Left ventricle myocardium inferior (tissue), 1 donor: ENCODE results near the gene NDUFS7. TPM values are rescaled to one million over a fixed set of nuclear protein-coding genes. Genes with fewer than 3 reads are reported as not detected.
A peak's percentile ranks its signal among the peaks of the same experiment; 100 is the strongest.

Experiments used
- DNase-seq: peaks from one replicate; pipeline ENCODE4 v3.0.0-alpha.2; 2020
- H3K27ac ChIP-seq: fragments of 200-600 bp; replicated peaks from 2 replicates; pipeline ENCODE4 v1.8.0; 2021
- H3K27me3 ChIP-seq: fragments of 200-600 bp; 2 replicates; pipeline ENCODE4 v1.8.0; 2021; ENCODE audit warnings: low read depth
- H3K36me3 ChIP-seq: fragments of 200-600 bp; 2 replicates; pipeline ENCODE4 v1.8.0; 2021
- H3K4me1 ChIP-seq: fragments of 200-600 bp; 2 replicates; pipeline ENCODE4 v1.8.0; 2021
- H3K4me3 ChIP-seq: fragments of 200-600 bp; 2 replicates; pipeline ENCODE4 v1.8.0; 2021; ENCODE audit warnings: mild to moderate bottlenecking, moderate library complexity
- H3K9me3 ChIP-seq: fragments of 200-600 bp; replicated peaks from 2 replicates; pipeline ENCODE4 v1.8.0; 2021
- CTCF ChIP-seq: fragments of 200-600 bp; IDR thresholded peaks from 2 replicates; pipeline ENCODE4 v1.8.0; 2021; ENCODE audit warnings: antibody characterized with exemption, mild to moderate bottlenecking, borderline replicate concordance
- intact Hi-C: fragments of 100-400 bp; cut with micrococcal nuclease; formaldehyde crosslinking; loops from one replicate; pipeline ENCODE4 v1.11.0; 2022
- total RNA-seq: library from RNA; stranded (reverse); fragmentation: NEBNext Ultra II Directional; extraction: Animal tissue kit (Norgen Biotek cat#: 25700); gene quantifications from one replicate; pipeline ENCODE4 v1.2.1, GENCODE V29; 2021
- donor health status: DM: no; HTN: yes; CAD: no; lungs with severe emphysema.

Gene NDUFS7
- total RNA-seq, 1 donor from 2014 or later = 380 TPM

GRCh38 chr19:1421218-1421957, 37.7 kb downstream of the NDUFS7 start:
- H3K27ac ChIP-seq = no peak overlapping the region
- H3K36me3 ChIP-seq = peaks cover 66% of the 10 kb centered on the region
- H3K4me1 ChIP-seq = peaks cover 41% of the 10 kb centered on the region
- DNase-seq = no peak
- intact Hi-C loops = no loop called here
- H3K4me3 ChIP-seq = no peak overlapping the region
- H3K27me3 ChIP-seq = no peaks in the 10 kb centered on the region
- no peaks in the 10 kb centered on the region for H3K9me3 ChIP-seq
- no peak for TF ChIP-seq CTCF

DNA sequence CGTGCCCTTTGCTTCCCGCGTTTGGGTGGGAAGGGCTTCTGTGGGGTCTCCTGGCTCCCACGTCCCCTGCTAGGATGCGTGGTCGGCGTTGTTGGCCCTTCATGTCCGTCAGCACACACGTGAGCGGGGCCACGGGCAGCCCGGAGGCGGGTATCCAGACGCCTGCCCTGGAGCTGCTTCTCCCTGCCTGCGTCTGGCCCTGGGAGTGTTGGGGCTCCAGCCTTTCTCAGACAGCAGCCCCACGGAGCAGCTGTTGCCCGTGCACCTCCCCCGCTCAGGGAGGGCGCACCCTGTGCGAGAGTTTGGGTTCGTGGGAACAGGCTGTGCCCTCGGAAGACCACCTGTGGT, 38.2 kb downstream of the NDUFS7 start:
- intact Hi-C loops = no loop called here
- DNase-seq = no peak
- Histone ChIP-seq H3K36me3 (peaks cover 66% of the 10 kb centered on the region), H3K27ac (no peak overlapping the region), H3K27me3 (no peaks in the 10 kb centered on the region), H3K4me3 (no peak overlapping the region), H3K9me3 (no peaks in the 10 kb centered on the region), H3K4me1 (peaks cover 41% of the 10 kb centered on the region)
- no peak for TF ChIP-seq CTCF

GRCh38 chr19:1422360-1422759, 38.7 kb downstream of the NDUFS7 start:
- H3K27me3 ChIP-seq = no peaks in the 10 kb centered on the region
- intact Hi-C loops = no loop called here
- DNase-seq = no peak
- no peaks in the 10 kb centered on the region for H3K9me3 ChIP-seq
- peak overlapping the region; percentile 18 for H3K27ac ChIP-seq
- no peak overlapping the region for H3K4me3 ChIP-seq
- no peak for TF ChIP-seq CTCF
- peaks cover 41% of the 10 kb centered on the region for H3K4me1 ChIP-seq
- H3K36me3 ChIP-seq = peaks cover 70% of the 10 kb centered on the region

DNA sequence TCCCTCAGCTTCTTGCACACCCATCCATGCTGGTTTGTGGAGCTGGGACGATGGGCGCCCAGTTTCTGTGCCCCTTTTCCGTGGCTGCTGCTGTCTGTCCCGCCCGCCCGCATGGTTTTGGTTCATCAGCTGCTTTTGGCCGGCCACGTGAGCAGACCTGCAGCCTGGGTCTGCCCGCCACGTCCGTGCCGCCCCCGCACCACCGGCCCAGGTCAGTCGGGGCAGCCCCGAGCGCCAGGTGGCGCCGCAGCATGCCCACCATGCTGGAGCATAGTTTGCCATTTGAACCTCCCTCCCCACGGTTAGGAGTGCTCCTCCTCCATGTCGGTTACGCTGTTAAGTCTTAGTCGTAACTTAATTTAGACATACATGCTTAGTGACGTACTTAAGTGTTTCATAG, 39.2 kb downstream of the NDUFS7 start:
- Histone ChIP-seq H3K9me3 (no peaks in the 10 kb centered on the region), H3K4me3 (no peak overlapping the region), H3K27ac (no peak overlapping the region), H3K4me1 (peaks cover 36% of the 10 kb centered on the region), H3K27me3 (no peaks in the 10 kb centered on the region), H3K36me3 (peaks cover 75% of the 10 kb centered on the region)
- intact Hi-C loops = no loop called here
- TF ChIP-seq CTCF = no peak
- no peak for DNase-seq

DNA sequence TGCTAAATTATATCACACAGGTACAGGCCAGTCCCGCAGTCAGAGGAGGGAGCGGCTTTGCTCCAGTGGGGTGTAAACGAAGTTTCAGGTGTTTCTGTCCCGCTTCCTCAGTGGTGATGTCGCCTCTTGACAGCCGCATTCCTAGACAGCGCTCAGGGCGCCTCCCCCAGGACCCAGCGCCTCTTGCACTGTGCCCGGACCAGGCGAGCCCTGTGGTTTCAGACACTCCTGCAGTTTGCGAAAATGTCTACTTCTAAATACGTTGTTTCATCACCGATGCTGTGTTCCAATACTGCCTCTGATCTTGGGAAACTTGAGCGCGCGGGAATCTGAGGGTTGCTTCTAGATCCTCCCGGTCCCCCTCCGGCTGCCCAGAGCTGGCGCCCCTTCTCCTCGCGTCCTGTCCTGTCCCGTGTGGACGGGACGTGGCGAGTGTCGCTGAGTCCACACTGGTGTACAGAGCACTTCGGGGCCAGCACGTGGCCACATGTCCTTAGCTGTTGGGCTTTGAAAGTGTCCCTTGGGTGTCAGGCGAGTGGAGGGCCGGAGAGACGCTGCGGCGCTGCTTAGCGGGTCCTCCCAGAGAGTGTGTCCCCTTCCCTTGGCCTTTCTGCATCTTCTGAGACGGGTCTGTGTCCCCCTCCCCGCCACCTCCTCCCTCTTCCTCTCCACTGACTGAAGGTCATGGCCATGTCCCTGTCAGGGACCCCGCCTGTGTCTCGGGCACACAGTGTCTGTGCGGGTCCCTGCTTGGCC, 39.9 kb downstream of the NDUFS7 start:
- TF ChIP-seq CTCF = no peak
- H3K27me3 ChIP-seq = no peaks in the 10 kb centered on the region

More for the DNA sequence above, 39.9 kb downstream of the NDUFS7 start:
- peaks cover 30% of the 10 kb centered on the region for H3K4me1 ChIP-seq
- intact Hi-C loops = no loop called here
- H3K4me3 ChIP-seq = no peak overlapping the region
- no peak for DNase-seq
- H3K9me3 ChIP-seq = no peaks in the 10 kb centered on the region
- H3K36me3 ChIP-seq = peaks cover 82% of the 10 kb centered on the region
- H3K27ac ChIP-seq = no peak overlapping the region
